GM21786 (cell line): ENCODE results near the gene KCNMA1.

ENCODE experiments used
- ATAC-seq: cut with Tn5 transposase; IDR thresholded peaks from one replicate; pipeline ENCODE4 v1.9.1; 2021; ENCODE audit not compliant: unreplicated experiment

The KCNMA1 gene

DNA sequence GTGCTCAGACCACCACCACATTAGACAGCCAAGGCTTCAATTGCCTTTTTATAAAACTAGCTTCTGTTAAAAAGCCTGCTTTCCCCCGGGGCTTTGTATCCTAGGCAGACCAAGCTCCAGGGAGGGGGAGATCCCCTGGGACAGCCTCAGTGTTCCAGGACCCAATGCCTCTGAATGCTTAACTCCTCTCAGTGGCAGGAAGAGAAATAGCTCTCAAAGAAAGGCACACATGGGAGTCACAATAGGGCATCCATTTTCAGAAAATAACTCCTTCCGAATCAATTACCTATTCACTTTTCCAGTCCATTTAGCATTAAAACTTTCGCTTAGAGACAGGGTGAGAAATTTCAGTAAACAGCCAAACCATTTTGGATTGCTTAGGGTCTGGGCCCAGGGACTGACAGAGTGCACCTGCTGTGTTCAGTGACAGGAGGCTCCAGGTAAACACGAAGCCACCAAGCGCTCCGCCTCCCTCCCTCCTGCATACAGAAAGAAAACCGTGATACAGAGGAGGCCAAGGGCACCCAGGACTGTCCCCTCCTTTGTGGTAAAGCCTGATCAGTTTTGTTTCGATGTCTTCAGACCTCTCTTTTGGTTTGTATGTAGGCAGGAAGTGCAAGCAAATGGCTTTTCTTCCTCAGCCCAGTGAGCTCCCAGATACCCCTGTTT is 599.7 kb downstream of the KCNMA1 start:
- ATAC-seq: no peak

DNA sequence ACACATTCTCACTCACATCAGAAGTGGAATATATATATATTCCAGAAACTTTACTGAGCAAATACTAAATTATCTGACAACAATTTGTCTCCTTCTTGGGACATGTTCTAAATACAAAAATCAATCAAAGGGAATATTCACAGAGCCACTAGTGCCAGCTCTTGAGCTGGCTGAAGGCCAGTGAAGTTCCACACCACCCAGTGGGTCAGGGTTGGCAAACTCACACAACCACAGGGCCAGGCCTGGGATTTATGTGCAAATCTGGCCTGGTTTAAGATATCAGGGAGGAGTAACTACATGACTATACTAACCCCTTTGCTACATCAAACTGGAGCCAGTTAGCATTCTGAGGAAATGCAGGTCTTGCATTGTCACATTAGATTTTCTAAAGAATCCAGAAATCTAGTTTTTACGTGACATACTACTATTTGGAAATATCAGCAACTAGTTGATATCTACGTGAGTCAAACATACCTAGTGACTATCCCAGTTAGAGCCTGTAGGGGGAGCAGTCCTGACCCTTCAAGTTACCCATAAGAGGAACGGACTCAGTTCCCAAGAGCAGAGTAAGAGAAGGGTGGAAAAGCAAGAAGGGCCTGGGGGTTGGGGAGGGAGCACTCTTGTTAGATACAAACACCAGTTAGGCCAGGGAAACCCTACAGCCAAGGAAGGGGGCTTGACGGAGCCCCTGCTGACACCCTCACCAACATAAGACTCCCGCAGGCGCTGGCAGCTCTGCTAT is 600.4 kb downstream of the KCNMA1 start:
- no peak for ATAC-seq

DNA sequence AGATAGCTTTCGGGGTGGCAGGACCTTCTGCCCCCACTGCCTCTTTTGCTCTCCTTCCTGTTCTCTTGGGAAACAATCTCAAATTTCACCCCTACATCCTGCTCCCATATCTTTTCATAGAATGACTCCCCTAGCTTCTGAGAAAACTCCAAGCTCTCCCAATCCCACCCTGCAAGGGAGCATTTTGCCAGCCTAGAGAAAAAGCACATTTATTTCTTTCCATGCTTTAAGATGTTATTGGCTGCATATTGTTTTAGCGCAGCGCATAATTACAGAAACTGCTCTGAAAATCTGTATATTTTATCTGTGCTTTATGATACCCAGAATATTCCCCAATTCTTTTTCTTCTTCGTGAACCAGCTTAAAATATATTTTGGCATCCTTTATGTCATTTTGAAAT is 601.3 kb downstream of the KCNMA1 start:
- ATAC-seq: no peak

DNA sequence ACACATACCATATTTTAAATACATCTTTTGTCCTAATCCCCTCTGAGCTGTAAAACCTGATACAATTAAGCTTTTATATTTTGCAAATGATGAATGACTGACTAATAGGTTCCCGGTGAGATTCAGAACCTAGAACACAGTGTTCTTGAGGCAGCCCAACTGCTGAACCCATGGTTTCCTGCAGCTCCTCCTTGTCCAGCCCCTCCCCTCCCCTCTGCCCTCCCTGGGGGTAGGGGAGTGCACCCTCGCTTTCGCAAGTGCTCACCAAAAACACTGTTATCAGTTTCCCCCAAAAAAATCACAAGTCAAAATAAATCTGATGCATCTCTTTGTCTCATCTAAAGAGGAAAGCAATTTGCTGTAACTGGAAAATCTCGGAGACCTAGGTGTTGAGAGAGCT is 602.8 kb downstream of the KCNMA1 start:
- ATAC-seq: no peak

DNA sequence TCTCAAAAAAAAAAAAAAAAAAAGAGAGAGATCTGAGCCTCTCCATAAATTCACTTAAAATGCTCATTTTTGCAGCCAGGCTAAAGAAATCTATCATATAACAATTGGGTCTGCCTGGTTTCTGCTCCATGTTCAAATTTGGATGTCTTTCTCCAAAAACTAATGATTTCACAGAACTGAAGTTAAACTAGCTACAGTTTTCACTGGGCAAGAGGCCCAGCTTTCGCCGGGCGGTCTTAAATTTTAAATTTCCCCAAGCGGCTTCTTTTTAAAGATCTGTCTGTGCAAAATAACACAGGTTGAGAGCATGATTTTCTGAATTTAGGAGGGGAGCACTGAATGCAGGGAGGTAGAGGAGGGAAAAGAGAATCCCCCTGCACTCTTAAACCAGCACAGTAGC is 603.4 kb downstream of the KCNMA1 start:
- no peak for ATAC-seq

DNA sequence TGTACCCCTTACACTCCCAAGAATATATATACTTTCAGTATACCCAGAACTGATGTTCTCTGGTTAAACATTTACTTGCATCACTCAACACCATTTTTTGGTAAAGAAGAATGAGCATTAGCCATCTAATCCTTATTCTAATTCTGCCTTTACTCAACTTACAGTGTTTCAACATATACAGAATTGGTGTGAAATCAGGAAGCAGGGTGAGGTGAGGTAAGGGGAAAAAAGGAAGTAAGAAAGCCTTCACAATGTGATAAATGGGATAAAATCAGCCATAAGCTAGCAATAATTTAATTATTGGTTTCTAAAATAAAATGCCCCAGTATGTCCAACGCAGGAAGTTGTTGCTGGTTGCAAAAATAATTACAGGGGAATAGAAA is 605.4 kb downstream of the KCNMA1 start:
- no peak for ATAC-seq

DNA sequence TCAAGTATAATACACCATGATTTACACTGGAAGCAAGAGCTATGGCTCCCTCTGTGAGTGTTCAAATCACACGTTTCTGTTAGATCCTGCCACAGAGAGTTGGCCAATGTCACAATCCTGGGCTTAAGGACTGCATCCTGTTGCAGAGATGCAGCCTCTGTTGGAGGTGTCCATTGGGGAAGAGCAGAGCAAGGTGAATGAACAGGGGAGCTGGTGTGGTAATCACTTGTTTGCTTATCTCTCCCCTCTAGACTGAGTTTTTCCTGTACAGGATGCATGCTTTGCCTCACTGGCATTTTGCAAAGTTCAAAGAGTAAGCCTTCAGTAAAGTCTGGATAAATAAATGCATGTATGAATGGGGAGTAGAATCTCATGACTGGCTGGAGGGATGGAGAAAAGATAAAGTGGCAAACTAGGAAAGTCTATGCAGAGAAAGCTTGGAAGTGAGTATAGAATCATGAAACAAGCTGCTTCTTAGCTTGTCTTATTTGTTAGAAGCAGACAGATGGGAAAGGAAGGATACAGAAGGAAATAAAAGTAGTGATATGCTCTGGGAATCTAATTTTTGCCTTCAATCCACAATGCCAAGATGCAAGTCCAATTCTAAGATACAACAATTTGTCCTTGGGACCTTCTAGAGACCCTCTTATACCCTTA is 605.9 kb downstream of the KCNMA1 start:
- ATAC-seq: no peak

DNA sequence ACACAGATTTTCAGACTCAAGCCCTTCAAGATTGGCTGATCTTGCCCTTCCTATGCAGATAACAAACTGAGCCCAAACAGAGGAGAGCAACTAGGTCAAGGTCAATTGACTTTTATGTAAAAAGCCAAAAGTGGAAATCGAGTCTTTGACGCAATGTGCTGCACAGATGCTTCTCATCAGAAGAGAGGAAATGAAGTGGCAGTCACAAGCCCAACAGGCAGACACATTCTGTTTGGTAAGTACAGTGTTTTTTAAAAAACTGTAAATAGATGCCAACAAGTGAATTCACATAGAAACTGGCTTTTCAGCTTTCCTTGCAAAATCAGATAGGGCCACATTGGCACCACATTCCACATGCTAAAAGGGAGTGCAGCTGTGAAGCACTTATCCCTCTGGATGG is 606.6 kb downstream of the KCNMA1 start:
- ATAC-seq: no peak

DNA sequence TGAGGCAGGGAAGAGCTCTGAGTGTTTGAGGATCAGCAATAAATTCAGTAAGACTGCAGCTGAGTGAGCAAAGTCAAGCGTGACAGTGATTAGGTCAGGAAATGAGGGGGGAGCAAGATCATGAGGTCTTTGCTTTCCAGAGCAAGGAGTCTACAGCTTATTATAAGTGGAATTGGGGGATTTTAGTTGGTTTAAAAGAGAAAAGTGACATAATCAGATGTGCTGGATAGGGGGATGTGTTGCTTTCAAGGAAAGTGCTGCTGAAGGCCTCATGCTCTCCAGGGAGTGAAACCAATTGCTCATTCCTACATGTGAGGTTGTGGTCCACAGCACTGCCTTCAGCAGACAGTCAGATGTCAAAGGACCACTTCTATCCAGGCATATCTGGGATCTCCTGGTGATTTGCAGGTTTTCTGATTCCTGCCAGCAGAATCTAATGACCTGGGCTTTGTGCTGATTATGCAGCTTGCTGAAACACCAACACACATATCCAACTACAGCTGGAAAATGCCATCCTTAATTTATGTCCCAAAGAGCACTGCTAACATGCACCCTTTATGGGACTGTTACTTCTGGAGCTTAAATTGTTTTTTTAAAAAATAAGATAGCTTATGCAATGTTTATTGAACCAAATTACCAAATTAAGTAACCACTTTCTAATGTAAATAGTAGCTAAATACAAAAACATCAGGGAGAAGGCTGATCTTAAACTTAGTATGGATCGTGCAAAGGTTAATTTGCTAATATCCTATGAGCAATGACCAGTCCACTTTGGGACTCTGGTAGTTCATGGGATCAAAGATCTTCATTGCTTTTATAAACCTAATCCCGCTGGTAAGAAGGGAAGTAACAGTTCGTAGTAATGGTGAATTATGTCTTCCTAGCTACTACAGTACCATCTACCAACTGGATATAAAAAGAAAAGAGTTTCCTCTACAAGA is 607.6 kb downstream of the KCNMA1 start:
- no peak for ATAC-seq

DNA sequence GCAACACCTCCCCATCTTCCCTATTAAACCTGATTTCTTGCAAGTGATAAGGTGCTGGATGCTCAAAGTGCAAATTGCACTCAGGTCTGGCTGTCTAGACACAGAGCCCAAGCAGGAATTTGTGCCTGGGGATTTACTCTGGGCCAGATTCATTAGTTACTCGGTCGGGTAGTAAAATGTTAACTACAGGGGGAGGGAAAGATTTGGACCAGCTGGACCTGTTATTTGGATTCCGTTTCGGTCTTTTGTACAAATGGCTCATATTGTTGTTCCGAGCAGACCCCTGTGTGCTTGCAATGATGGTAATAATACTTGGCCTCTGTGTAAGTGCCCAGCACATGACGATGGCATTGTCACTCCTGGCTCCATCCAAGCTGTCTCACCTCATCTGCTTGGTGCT is 609.6 kb downstream of the KCNMA1 start:
- ATAC-seq: no peak

DNA sequence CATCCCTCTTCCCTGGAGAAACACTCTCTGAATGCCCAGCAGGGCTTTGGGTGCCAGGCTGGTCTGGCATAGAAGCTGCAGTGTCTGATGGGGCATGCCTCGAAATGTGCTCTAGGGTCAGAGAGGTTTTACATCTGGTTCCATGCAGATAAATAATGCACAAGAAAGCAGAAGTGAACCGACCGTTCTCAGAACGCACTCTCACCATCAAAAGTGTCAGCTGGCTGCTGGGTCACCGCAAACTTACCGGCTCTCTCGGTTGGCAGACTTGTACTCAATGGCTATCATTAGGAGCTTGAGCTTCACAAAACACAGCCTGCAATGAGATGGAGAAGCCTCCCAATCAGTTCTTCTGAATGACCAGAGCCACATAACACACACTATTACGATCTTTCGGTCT is 610.0 kb downstream of the KCNMA1 start:
- ATAC-seq: peak; percentile 72

DNA sequence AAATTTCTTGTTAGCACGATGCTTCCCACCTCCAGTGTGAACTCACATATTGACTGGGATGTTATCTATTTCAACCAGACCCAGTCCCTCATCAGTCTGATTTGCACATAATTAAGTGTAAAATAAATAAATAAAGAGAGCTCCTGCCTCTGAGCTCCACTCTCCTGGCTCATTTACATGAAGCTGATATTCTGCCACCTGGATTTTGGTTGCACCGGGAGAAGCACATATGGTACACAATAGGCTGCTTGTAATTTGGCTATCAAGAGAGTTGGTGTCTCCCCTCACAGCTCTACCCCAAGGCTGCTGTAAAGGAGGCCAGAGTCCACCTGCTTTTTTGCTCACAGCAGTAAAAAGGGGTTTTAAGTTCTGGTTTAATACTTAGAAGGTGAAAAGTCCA is 610.5 kb downstream of the KCNMA1 start:
- no peak for ATAC-seq

DNA sequence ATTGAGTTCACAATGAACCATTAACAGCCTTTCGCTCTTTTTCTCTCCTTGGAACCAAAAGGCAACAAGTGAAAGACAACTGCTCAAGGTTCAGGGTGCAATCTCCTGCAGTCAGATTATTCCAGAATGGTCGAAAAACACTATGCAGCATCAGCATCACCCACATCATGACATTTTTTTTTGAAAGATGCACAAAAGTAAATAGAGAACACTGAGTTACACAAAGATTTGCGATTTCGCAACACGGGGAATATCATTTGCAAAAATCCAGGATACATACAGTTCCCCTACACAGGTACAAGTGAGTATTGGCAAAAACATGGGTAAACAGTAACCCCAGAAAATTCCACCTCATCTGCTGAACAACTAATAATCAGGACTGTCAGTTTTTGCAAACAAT is 611.5 kb downstream of the KCNMA1 start:
- ATAC-seq: no peak

DNA sequence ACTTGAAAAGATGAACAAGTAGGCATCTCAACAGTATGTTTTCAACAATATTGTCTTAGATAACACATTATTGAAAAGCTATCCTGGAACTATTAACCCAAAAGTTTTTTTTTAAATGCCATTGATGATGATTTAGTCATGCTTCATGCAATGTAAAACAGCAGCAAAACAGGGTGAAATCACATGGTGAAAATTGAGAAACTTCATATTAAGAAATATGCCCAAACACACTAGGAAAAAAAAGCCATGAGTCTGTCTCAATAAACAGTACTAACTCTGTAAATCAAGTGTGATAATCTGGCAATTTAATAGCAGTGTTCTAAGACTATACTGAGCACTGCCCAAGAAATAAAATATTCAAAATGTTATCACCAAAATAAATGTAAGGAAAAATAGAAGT is 613.1 kb downstream of the KCNMA1 start:
- ATAC-seq: no peak

DNA sequence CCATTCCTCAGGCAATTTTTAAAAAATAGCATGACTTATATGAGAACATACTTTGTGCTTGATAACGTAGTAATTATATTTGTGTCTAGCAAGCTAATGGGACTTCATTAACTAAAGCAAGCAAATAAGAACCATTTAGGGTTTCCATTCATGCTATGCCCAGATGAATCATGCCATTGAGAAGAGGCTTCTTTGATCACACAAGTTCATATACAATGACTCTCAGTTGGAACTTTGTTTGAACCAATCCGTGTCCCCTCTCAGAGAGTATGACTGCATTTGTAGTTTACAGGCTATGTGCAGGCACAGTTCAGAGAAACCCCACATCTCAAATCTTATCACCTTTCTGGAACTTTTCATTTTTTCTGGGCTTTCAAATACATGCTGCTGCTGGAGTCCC is 614.2 kb downstream of the KCNMA1 start:
- ATAC-seq: no peak

DNA sequence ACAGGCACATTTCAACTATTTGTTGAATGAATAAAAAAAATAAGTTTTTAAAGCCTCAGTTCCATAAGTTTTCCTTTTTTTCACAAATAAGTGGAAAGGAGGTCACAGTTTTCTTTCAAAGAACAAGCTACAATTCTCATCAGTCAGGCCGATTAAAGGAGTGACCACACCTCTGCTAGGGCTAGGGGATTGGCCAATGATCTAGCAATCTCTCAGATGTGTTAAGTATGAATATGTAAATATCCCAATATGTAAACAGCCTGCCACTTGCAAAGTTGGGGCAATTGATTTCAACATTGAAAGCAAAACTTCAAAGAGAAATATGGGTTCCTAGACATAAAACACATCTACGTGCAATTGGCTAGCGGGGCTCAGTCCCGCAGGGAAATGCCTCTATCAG is 614.9 kb downstream of the KCNMA1 start:
- no peak for ATAC-seq

DNA sequence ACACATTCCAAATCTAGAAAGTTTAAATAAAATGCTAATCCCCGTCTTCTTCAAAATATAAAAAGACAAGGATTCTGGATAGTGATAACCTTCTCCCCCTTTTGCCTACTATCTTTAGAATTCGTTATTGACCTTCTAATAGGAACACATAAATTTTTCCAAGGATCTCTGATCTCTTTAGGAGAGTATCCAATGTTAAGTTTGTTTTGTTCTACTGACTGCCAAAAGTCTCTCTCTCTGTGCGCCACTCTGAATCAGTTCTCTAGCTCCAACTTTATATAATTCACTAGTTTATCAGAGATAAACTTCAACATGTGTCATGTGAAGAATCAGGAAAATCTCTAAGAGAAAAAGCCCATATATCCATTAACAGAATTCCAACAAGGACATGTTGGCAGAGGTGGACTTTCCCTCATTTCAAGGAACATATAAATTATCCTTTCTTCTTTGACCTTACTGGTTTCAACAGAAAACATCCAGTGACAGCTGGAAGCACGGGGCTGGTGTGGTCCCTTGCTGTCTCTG is 615.6 kb downstream of the KCNMA1 start:
- ATAC-seq: no peak

DNA sequence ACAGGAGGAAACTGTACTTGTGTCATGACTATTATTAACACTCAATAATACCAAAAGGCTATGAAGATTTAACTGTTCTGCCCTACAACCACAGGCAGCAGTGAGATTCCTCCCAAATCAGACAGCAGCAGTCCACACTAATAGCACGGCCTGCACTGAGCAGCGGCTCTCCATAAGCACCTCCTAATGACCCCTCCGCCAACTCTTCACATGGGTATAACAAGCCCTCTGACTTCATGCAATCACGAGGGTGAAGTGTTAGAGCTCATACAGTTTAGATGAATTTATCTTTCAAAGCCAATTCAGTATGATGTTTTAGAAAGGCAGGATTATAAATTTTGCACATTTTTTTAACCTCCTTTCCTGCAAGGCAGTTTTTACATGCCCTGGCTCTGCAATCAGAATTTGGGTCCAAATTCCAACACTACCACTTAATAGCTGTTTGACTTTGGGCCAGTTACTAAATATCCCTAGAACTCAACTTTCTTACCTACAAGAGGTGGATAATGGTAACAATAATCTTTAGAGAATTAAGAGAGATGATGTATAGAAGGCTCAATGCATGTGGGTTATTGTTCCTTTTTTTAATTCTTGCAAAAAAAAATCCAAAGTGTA is 617.1 kb downstream of the KCNMA1 start:
- no peak for ATAC-seq

DNA sequence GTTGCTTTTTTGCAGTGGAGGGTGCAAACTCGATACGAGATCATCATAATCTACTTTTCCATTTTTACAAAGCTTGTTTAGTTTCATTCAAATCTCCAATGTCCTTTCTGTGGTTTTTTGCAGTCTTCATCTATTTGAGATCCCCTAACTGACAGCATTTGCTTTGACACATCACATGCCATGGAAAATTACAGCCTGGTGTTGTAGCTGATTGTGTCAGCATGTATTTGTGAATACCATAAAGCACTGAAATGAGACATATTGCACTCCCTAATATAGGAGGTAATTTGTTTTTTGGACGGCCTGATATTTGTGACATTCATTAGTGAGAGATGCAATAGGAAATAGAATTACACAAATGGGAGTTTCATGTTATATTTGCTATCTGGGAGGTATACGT is 620.8 kb downstream of the KCNMA1 start:
- no peak for ATAC-seq

DNA sequence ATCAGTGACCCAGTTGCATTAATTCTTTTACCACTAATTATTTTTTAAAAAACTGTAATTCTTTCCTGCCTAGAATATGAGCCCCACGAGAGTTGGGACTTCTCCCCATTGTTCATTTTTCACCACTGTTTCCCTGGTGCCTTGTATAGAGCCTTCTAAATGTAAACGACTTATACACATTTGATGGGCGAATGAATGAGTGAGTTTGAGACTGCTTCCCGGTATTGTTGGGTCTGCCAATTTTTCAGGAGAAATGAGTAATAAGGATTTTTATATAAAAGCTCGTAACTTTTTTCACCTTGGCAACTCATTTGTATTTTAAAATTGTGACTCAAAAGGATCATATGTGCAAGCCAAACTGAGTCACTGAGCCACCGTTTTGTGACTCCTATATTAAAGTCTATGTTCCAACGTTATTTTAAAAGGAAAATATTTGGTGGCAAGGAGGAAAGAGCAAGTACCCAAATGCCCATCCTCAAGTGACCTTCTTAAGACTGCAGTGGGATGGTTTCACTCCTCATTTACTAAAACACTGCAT is 621.3 kb downstream of the KCNMA1 start:
- ATAC-seq: no peak
